Stimulated activated CD4-positive, alpha-beta T cell treated with anti-CD3 and anti-CD28 coated beads, Interleukin-1b, Interleukin-23, amount 100 ng/mL, for 4 hours (primary cell): Measurements from ENCODE around the gene SLC16A12.

Experiments
- DNase-seq, 2 donors: peaks; one replicate each; pipeline ENCODE4 v3.0.0-alpha.2; 2020; ENCODE audit warnings: low read depth in 2 of 2

Gene SLC16A12

DNA sequence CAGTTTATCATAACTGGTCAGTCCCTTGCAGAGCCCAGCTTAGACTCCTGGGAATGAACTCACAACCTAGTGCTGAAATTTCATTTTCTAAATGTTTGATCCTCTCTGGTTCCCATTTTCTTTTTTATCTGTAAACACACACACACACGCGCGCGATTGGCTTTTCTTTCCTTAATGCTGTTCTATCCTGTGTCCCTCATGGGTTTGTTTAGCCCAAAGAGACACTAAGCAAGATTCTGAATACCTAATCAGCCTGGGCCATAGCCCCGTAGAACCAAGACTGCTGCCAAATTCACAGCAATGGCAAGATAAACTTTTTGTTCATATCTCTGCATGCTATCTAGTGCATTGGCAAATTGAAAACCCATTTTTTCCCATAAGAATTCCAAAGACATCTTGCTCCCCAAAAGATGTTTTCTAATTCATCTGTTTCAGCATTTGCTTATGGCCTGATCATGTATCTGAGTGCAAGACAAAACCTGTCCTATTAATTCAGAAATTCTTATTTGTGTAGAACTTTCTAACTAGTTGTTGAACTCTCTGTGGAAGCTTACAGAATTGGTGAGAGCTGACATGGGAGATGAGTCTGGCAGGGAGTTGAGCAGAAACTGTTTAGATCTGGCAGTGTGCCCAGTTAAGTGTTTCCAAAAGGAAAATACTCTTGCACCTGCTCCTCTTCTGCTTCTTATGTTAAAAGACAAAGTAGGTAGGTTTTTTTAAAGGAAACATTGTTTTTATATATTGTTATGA is 144.7 kb downstream of the SLC16A12 start:
- DNase-seq = no peak

DNA sequence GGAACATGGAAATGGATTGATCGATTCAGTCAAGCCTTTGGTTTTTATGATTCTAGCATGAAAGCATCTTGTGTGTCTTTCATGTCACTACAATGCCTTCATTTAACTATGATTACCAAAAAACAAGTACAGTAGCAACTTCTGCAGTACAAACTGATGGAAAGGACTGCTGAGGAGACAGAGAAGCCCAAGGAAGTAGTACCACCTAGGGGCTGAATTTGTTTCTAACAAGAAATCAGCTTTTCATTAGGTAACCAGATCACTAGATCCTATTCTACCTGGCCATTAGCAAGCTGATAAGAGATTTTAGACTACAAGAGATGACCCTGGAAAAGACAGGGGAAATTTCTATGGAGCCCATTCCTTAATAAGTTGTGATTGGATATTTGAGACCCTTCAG is 146.1 kb downstream of the SLC16A12 start:
- no peak for DNase-seq

DNA sequence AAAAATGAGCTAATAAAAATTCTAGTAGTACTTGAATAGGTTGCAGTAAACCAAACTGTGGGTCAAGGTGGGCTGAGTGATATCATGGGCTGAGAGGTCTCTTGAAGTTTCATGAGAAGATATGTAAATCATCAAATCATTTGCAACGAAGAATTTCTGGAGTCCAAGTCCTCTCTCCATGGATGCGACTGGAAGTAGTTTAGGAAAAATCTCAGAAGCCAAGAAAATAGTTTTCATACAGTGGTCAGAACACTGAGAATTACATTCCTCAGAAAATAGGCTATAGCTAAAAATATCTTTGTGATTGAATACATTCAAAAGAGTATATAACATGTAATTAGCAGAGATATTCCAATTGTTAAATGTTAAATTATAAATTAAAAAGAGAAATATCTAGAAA is 146.6 kb downstream of the SLC16A12 start:
- no peak for DNase-seq

DNA sequence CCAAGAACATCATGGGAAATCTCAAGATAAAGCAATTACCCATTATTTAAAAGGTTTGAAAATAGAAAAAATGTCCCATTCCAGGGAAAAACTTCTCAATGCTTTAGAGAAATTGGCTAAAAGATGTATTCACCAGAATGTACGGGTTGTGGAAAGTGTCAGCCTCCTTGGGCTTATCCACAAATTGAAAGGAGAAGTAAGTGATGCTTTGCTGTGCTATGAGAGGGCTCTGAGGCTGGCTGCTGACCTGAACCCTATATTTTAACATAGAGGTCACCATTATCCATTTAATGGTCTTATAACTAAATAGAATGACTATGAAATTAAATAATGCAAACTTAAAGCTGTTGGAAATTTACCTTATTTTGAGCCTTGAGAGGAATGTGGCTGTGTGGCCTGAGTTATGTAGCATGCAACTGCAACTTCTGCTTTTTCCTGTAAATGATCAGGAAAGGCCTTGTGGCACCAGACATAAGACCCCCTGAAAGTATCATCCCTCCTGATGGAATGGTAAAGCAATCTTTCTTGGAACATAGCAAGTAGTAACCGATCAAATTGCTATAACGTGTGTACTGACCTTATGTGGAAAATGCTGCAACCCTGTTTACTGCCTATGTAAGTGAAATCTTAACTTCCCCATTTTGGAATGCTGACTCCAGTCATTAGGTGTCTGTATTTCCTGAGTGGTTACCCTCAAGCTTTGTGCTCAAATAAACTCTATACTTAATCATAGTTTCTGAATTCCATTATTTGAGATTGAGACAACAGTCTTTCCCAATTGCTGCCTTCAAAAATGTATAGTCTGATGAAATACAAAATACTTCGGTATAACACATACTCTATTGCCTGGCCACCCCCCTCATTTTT is 150.7 kb downstream of the SLC16A12 start:
- no peak for DNase-seq

DNA sequence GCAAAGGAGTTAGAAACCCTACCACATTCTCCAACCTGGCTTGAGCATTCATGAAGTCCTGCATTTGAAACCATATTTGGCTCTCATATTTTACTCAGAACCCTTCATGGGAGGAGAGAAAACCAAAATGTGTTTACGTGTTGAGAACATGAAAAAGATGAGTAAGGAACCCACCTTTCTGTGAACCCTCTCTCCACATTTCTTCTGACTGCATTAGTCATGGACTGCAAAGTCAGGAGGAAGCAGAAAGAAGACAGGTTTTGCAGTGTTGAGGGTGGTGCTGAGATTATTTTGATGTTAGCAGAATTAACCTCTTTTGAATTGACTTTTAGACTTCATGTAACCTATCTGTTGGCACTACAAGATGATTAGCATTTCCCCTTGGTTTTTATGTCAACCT is 152.6 kb downstream of the SLC16A12 start:
- no peak for DNase-seq
